ENCODE data around the gene DPH3. TPM values are rescaled to one million over a fixed set of nuclear protein-coding genes. Genes with fewer than 3 reads are reported as not detected.
A peak's percentile ranks its signal among the peaks of the same experiment; 100 is the strongest.

Gene DPH3
- total and polyA plus RNA-seq, 7 experiments from 2014 or later, result 11.6 to 23.6 (median 15.7) TPM

DNA sequence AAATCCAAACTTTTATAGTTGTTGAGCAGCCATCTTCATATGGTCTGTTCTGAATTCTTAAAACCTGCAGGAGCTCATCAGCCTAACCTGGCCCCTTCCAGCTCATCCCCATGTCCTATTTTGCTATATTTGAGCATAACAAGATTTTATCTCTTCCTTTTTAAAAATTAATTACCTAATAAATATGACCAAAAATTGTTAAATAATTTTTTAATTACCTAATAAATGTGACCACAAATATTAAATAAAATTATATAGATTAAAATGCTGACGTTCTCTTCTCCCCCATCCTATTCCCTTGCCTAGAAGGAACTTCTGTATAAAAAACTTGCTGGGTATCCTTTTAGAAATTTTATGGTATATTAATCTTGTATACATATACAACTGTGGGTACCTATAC lies 44.0 kb upstream of the DPH3 start:
- POLR2A ChIA-PET, result interaction anchor here (1.2 to 10.6 kb wide), 4 partner anchors 8 to 27 kb away, joined by 5 to 319 read pairs (median 118); no protein-coding TSS in a partner anchor
- no peaks in the 10 kb centered on the region for H3K27me3 Mint-ChIP-seq
- Histone ChIP-seq H3K27me3 (ENCODE audit: control insufficient read depth in 2 of 2, insufficient read depth in 2 of 2, low read length in 2 of 2) (no peaks in the 10 kb centered on the region), H3K4me1 (ENCODE audit: control insufficient read depth in 2 of 2, insufficient read depth in 2 of 2, low read length in 2 of 2) (peaks cover 91 to 93% of the 10 kb centered on the region in 2 donors), H3K27ac (ENCODE audit: low read depth, low read length) (peak overlapping the region; percentile 48), H3K9me3 (ENCODE audit: control insufficient read depth in 2 of 3, low read length in 3 of 3) (no peaks in the 10 kb centered on the region), H3K4me3 (ENCODE audit: low read length) (no peak overlapping the region), H3K36me3 (ENCODE audit: control insufficient read depth in 2 of 3, insufficient read depth in 3 of 3, low read length in 3 of 3) (peaks cover 0 to 42% (median 22%) of the 10 kb centered on the region in 3 experiments)
- peaks cover 75 to 95% (median 92%) of the 10 kb centered on the region in 7 donors for H3K4me1 Mint-ChIP-seq
- intact Hi-C loops (cut with micrococcal nuclease), result loop anchor here (1.0 to 10.0 kb wide), 4 partner anchors 7 to 536 kb away; no protein-coding TSS in a partner anchor
- H3K4me3 Mint-ChIP-seq, result peak overlapping the region in 8 of 10 donors; percentile 18 to 81 (median 76)
- peak overlapping the region; percentile 25 to 97 (median 90) for H3K27ac Mint-ChIP-seq
- peaks cover 22 to 76% (median 64%) of the 10 kb centered on the region in 5 donors for H3K36me3 Mint-ChIP-seq
- CTCF ChIA-PET, result interaction anchor here (2.1 to 3.2 kb wide), 3 partner anchors 11 to 18 kb away, joined by 7 to 18 read pairs (median 9); no protein-coding TSS in a partner anchor
- DNase-seq (no peak), ATAC-seq (no peak)
- no peaks in the 10 kb centered on the region for H3K9me3 Mint-ChIP-seq

DNA sequence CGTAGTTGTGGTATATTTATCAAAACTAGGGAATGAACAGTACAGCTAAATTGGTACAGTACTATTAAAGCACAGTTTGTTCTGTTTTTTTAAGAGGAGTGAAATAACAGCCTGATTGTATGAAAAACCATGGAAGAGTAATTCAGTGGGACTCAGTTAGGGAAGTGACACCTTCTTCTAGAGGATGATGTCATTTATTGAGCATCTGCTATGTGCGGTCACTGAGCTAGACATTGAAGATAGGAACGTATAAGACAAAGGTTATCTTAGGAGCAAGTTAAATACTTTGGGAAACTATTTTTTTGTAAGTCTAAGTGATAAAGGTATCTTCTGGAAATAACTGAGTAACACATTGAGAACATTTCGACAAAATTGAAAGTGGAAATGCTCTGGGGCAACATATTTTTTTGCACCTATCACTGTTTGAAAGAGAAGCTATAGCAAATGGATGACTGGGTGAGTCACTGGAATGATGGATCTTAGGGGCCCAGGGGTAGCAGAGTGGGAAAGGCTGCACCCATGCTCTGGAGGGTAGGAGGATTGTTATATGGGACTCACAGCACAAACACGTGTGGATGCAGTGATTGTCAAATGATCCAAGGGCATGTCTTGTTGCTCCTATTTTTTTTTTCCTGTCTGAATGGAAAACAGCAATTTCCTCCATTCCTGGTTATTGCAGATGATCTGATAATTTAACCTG lies 43.2 kb upstream of the DPH3 start:
- Histone ChIP-seq H3K9me3 (ENCODE audit: control insufficient read depth in 2 of 3, low read length in 3 of 3) (no peaks in the 10 kb centered on the region), H3K27ac (ENCODE audit: low read depth, low read length) (peak overlapping the region; percentile 44), H3K4me1 (ENCODE audit: control insufficient read depth in 2 of 2, insufficient read depth in 2 of 2, low read length in 2 of 2) (peaks cover 91 to 93% of the 10 kb centered on the region in 2 donors), H3K36me3 (ENCODE audit: control insufficient read depth in 2 of 3, insufficient read depth in 3 of 3, low read length in 3 of 3) (peaks cover 3 to 35% (median 21%) of the 10 kb centered on the region in 3 experiments), H3K27me3 (ENCODE audit: control insufficient read depth in 2 of 2, insufficient read depth in 2 of 2, low read length in 2 of 2) (no peaks in the 10 kb centered on the region), H3K4me3 (ENCODE audit: low read length) (no peak overlapping the region)
- Mint-ChIP-seq H3K4me1 (peaks cover 76 to 95% (median 92%) of the 10 kb centered on the region in 7 donors), H3K4me3 (peak overlapping the region; percentile 8 to 81 (median 76)), H3K27me3 (no peaks in the 10 kb centered on the region), H3K27ac (peak overlapping the region; percentile 19 to 97 (median 89)), H3K36me3 (peaks cover 22 to 74% (median 69%) of the 10 kb centered on the region in 5 donors), H3K9me3 (no peaks in the 10 kb centered on the region)
- POLR2A ChIA-PET, result interaction anchor here (0.9 to 10.6 kb wide), 7 partner anchors 9 to 172 kb away, joined by 3 to 319 read pairs (median 5); no protein-coding TSS in a partner anchor
- ATAC-seq, result no peak
- DNase-seq, result no peak
- intact Hi-C loops (cut with micrococcal nuclease), result loop anchor here in 1 of 2 donors (10.0 kb wide), 1 partner anchor 537 kb away; no protein-coding TSS in a partner anchor
- CTCF ChIA-PET, result interaction anchor here (0.8 to 3.2 kb wide), 5 partner anchors 9 to 39 kb away, joined by 4 to 18 read pairs (median 7); no protein-coding TSS in a partner anchor

DNA sequence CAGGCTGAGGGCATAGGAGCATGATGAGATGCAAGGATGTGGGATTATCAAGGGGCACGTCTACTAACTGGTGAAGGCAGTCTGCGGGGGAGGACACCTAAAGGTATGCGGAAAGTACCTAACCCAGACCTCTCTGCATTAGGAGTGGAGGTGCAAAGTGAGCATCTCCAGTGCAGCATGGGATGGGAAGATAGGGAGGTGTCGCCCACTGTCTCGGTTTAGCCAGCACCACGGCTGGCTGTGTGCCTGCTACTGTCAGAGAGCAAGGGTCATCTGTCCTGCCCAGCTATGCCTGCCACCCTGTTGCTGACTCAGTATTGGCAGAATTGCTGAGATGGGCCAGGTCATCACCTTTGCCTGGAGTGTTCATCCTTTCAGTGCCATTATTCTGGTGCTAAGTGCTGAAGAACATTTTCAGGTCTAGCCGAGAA lies 40.4 kb upstream of the DPH3 start:
- ChIA-PET POLR2A (interaction anchor here (1.5 to 10.6 kb wide), 5 partner anchors 12 to 40 kb away, joined by 4 to 319 read pairs (median 47); partner anchors contain the start of genes DPH3 and OXNAD1), CTCF (interaction anchor here (1.2 to 6.1 kb wide), 5 partner anchors 9 to 15 kb away, joined by 5 to 48 read pairs (median 15); no protein-coding TSS in a partner anchor)
- ATAC-seq (peak; percentile 55), DNase-seq (peak in 4 of 9 donors; percentile 38 to 70 (median 52))
- peak overlapping the region; percentile 66 for H3K27ac ChIP-seq (ENCODE audit: low read depth, low read length)
- H3K4me1 ChIP-seq (ENCODE audit: control insufficient read depth in 2 of 2, insufficient read depth in 2 of 2, low read length in 2 of 2), result peaks cover 93 to 94% of the 10 kb centered on the region in 2 donors
- Mint-ChIP-seq H3K4me1 (peaks cover 76 to 99% (median 96%) of the 10 kb centered on the region in 7 donors), H3K27ac (peak overlapping the region; percentile 85 to 97 (median 93)), H3K27me3 (no peaks in the 10 kb centered on the region), H3K4me3 (peak overlapping the region; percentile 65 to 89 (median 77)), H3K9me3 (no peaks in the 10 kb centered on the region), H3K36me3 (peaks cover 22 to 83% (median 78%) of the 10 kb centered on the region in 5 donors)
- no peaks in the 10 kb centered on the region for H3K9me3 ChIP-seq (ENCODE audit: control insufficient read depth in 2 of 3, low read length in 3 of 3)
- peaks cover 10 to 34% (median 24%) of the 10 kb centered on the region in 3 experiments for H3K36me3 ChIP-seq (ENCODE audit: control insufficient read depth in 2 of 3, insufficient read depth in 3 of 3, low read length in 3 of 3)
- H3K4me3 ChIP-seq (ENCODE audit: low read length), result peak overlapping the region; percentile 43
- intact Hi-C loops (cut with micrococcal nuclease), result loop anchor here in 1 of 2 donors (10.0 kb wide), 1 partner anchor 540 kb away; no protein-coding TSS in a partner anchor
- no peaks in the 10 kb centered on the region for H3K27me3 ChIP-seq (ENCODE audit: control insufficient read depth in 2 of 2, insufficient read depth in 2 of 2, low read length in 2 of 2)

DNA sequence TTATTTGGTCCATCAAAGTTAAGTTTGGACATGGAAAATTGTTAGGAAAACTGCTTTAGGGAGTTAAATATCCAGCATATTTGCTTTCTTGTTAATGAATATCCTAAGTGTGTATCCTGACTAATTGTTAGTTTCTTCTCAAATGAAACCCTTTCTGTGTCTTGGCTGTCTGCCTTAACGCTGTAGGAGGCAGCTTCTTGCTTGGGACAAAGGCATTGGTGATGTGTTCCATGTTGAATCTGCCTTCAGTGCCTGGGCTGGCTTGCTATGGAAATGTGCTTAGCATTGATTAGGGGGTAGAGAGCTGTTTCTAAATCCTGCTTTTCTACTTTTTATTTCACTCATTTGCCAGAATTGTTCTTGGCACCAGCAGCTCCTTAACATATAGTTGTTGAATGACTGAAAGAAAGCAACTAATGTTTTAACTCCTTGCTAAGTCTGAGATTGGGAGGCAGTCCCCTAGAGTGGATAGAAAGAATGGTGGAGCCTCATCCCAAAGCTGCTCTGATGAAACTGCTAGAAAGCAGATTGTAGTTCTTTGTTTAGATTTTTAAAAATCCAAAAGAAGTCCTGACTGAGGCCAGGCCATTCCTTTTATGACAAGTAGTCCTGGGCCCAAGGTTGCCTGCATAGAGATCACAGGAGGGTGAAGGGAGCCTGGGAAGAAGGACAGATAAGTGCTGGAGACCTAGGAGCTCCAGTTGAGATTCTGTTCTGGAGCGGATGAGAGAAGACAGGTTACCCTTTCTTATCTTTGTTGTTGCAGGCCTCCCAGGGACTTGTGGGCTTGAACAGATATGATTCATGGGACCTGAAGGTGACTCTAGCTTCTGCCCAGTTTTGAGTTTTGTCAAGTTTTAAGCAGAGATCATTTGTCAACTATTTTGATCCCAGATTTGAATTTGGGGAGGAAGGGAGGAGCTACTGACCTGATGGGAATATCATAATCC lies 39.6 kb upstream of the DPH3 start:
- no peaks in the 10 kb centered on the region for H3K27me3 Mint-ChIP-seq
- peak overlapping the region; percentile 43 for H3K4me3 ChIP-seq (ENCODE audit: low read length)
- intact Hi-C loops (cut with micrococcal nuclease), result loop anchor here (5.0 to 10.0 kb wide), 4 partner anchors 33 to 583 kb away; no protein-coding TSS in a partner anchor

DNA sequence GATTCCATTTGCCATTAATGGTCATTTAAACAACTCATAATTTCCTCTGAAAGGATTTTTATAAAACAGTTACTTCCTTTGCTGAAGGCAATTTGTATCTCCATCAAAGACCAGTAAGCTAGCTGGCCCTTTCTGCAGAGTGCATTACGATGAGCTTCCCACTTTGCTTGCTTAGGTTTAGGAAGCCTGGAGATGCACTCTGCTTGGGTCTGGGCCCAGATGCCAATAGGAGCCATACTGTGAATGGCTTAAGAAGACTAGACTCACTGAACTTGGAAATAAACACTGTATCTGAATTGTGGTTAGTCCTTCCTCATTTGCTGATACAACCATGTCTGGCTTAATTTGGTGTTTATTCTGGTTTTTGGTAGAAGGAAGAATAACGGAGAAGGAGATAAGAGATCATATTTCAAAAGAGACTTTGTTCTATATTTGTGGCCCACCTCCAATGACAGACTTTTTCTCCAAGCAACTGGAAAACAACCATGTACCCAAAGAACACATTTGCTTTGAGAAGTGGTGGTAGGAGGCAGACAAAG lies 38.4 kb upstream of the DPH3 start:
- Mint-ChIP-seq H3K27ac (peak overlapping the region; percentile 68 to 98 (median 93)), H3K4me1 (peaks cover 76 to 99% (median 96%) of the 10 kb centered on the region in 7 donors), H3K36me3 (peaks cover 26 to 79% (median 77%) of the 10 kb centered on the region in 5 donors), H3K9me3 (no peaks in the 10 kb centered on the region), H3K4me3 (peak overlapping the region; percentile 78 to 96 (median 92)), H3K27me3 (no peaks in the 10 kb centered on the region)
- peaks cover 10 to 28% (median 19%) of the 10 kb centered on the region in 3 experiments for H3K36me3 ChIP-seq (ENCODE audit: control insufficient read depth in 2 of 3, insufficient read depth in 3 of 3, low read length in 3 of 3)
- no peaks in the 10 kb centered on the region for H3K9me3 ChIP-seq (ENCODE audit: control insufficient read depth in 2 of 3, low read length in 3 of 3)
- no peak for ATAC-seq
- no peaks in the 10 kb centered on the region for H3K27me3 ChIP-seq (ENCODE audit: control insufficient read depth in 2 of 2, insufficient read depth in 2 of 2, low read length in 2 of 2)
- CTCF ChIA-PET, result interaction anchor here (1.4 to 6.1 kb wide), 6 partner anchors 11 to 18 kb away, joined by 3 to 48 read pairs (median 8); no protein-coding TSS in a partner anchor
- H3K4me3 ChIP-seq (ENCODE audit: low read length), result peak overlapping the region; percentile 48
- peaks cover 89 to 95% of the 10 kb centered on the region in 2 donors for H3K4me1 ChIP-seq (ENCODE audit: control insufficient read depth in 2 of 2, insufficient read depth in 2 of 2, low read length in 2 of 2)
- POLR2A ChIA-PET, result interaction anchor here (0.6 to 10.6 kb wide), 7 partner anchors 11 to 81 kb away, joined by 3 to 319 read pairs (median 13); partner anchors contain the start of genes DPH3 and OXNAD1
- intact Hi-C loops (cut with micrococcal nuclease), result loop anchor here (5.0 to 10.0 kb wide), 4 partner anchors 34 to 584 kb away; no protein-coding TSS in a partner anchor
- DNase-seq, result no peak
- H3K27ac ChIP-seq (ENCODE audit: low read depth, low read length), result peak overlapping the region; percentile 66

More for the DNA sequence above, 39.6 kb upstream of the DPH3 start:
- ATAC-seq, result no peak
- peak overlapping the region; percentile 66 for H3K27ac ChIP-seq (ENCODE audit: low read depth, low read length)
- Mint-ChIP-seq H3K27ac (peak overlapping the region; percentile 85 to 97 (median 93)), H3K36me3 (peaks cover 22 to 77% (median 72%) of the 10 kb centered on the region in 5 donors), H3K4me3 (peak overlapping the region; percentile 65 to 89 (median 77)), H3K9me3 (no peaks in the 10 kb centered on the region), H3K4me1 (peaks cover 76 to 99% (median 96%) of the 10 kb centered on the region in 7 donors)
- H3K36me3 ChIP-seq (ENCODE audit: control insufficient read depth in 2 of 3, insufficient read depth in 3 of 3, low read length in 3 of 3), result peaks cover 10 to 29% (median 24%) of the 10 kb centered on the region in 3 experiments
- CTCF ChIA-PET, result interaction anchor here (1.2 to 6.1 kb wide), 6 partner anchors 9 to 16 kb away, joined by 3 to 48 read pairs (median 13); no protein-coding TSS in a partner anchor
- no peaks in the 10 kb centered on the region for H3K27me3 ChIP-seq (ENCODE audit: control insufficient read depth in 2 of 2, insufficient read depth in 2 of 2, low read length in 2 of 2)
- POLR2A ChIA-PET, result interaction anchor here (0.6 to 10.6 kb wide), 8 partner anchors 12 to 210 kb away, joined by 3 to 319 read pairs (median 8); partner anchors contain the start of genes DPH3 and OXNAD1
- no peak for DNase-seq
- no peaks in the 10 kb centered on the region for H3K9me3 ChIP-seq (ENCODE audit: control insufficient read depth in 2 of 3, low read length in 3 of 3)
- peaks cover 93 to 94% of the 10 kb centered on the region in 2 donors for H3K4me1 ChIP-seq (ENCODE audit: control insufficient read depth in 2 of 2, insufficient read depth in 2 of 2, low read length in 2 of 2)
